Measurements from ENCODE around the gene TMEM250.

TMEM250 gene

GRCh38 chr9:136147038-136147889, 28.6 kb upstream of the TMEM250 start:
- DNase-seq: no peak

- no peak for DNase-seq
These were observed 27.7 kb upstream of the TMEM250 start for GRCh38 chr9:136146126-136147037.

- DNase-seq: no peak
These were observed 26.9 kb upstream of the TMEM250 start for GRCh38 chr9:136145580-136145979.

- no peak for DNase-seq
These were observed 25.8 kb upstream of the TMEM250 start for GRCh38 chr9:136144450-136144849.

- DNase-seq: peak in 1 of 2 experiments; percentile 46
These were observed 24.7 kb upstream of the TMEM250 start for GRCh38 chr9:136143215-136144001.

- DNase-seq: no peak
These were observed 24.2 kb upstream of the TMEM250 start for GRCh38 chr9:136142859-136143214.

GRCh38 chr9:136142414-136142796, 23.7 kb upstream of the TMEM250 start:
- no peak for DNase-seq

GRCh38 chr9:136141682-136142413, 23.2 kb upstream of the TMEM250 start:
- DNase-seq: no peak

GRCh38 chr9:136140966-136141365, 22.3 kb upstream of the TMEM250 start:
- DNase-seq: no peak

GRCh38 chr9:136140046-136140445, 21.4 kb upstream of the TMEM250 start:
- DNase-seq: no peak

GRCh38 chr9:136138566-136138965, 19.9 kb upstream of the TMEM250 start:
- peak; percentile 51 to 82 for DNase-seq

- DNase-seq: no peak
These were observed 18.9 kb upstream of the TMEM250 start for GRCh38 chr9:136137321-136138265.

GRCh38 chr9:136136127-136136925, 17.7 kb upstream of the TMEM250 start:
- DNase-seq: no peak

GRCh38 chr9:136135326-136136126, 16.9 kb upstream of the TMEM250 start:
- DNase-seq: no peak

- DNase-seq: no peak
These were observed 15.3 kb upstream of the TMEM250 start for GRCh38 chr9:136133959-136134484.

- peak in 1 of 2 experiments; percentile 64 for DNase-seq
These were observed 14.7 kb upstream of the TMEM250 start for GRCh38 chr9:136133191-136133958.

- no peak for DNase-seq
These were observed 13.9 kb upstream of the TMEM250 start for GRCh38 chr9:136132512-136133050.

Data from NCI-H526 (cell line).